Peyer's patch (tissue), 4 donors: ENCODE results near the gene SS18L1. TPM values are rescaled to one million over a fixed set of nuclear protein-coding genes. Genes with fewer than 3 reads are reported as not detected.

Source experiments
- DNase-seq, 3 donors: peaks; one replicate each; pipeline ENCODE4 v3.0.0-alpha.2; 2017 to 2019
- H3K27ac ChIP-seq, 4 donors: fragments of 200-600 bp; sonication (generic); one replicate each; pipeline ENCODE4 v1.5.1; 2016 to 2019
- H3K27me3 ChIP-seq, 2 donors: fragments of 200-600 bp; sonication (generic); one replicate each; pipeline ENCODE4 v1.5.1; 2019
- H3K36me3 ChIP-seq, 3 donors: fragments of 200-600 bp; sonication (generic); one replicate each; pipeline ENCODE4 v1.5.1; 2016 to 2019
- H3K4me1 ChIP-seq, 4 donors: fragments of 200-600 bp; sonication (generic); one replicate each; pipeline ENCODE4 v1.5.1; 2016 to 2019
- H3K4me3 ChIP-seq, 4 donors: fragments of 200-600 bp; sonication (generic); 1 replicate in 3 of 4; 2 replicates in 1 of 4; pipeline ENCODE4 v1.5.1; 2016 to 2019; ENCODE audit warnings: mild to moderate bottlenecking in 1 of 4
- H3K9me3 ChIP-seq, 4 donors: fragments of 200-600 bp; sonication (generic); one replicate each; pipeline ENCODE4 v1.5.1; 2016 to 2019; ENCODE audit warnings: mild to moderate bottlenecking in 1 of 4
- CTCF ChIP-seq, 6 experiments: fragments of 450-650 bp in 4 of 6; fragments of 200-600 bp in 2 of 6; sonication (generic) in 1 of 6; IDR thresholded peaks; one replicate each; pipeline ENCODE4 v1.5.1; 2017 to 2019; ENCODE audit warnings: antibody characterized with exemption in 6 of 6, mild to moderate bottlenecking in 3 of 6, moderate library complexity in 1 of 6
- POLR2A ChIP-seq, 2 donors: fragments of 450-650 bp; IDR thresholded peaks; one replicate each; pipeline ENCODE4 v1.5.1; 2017; ENCODE audit warnings: antibody characterized with exemption in 2 of 2, mild to moderate bottlenecking in 2 of 2, moderate library complexity in 2 of 2
- total RNA-seq, 4 donors: library from RNA; depleted of rRNA; stranded (reverse); fragments of >200 nt; gene quantifications; one replicate each; pipeline ENCODE4 v1.1.0, GENCODE V29; 2016

Gene SS18L1
- total RNA-seq, 4 donors from 2014 or later = 14.9 to 27.2 (median 24.5) TPM

- Histone ChIP-seq H3K4me1 (peaks cover 0 to 4% (median 0%) of the 10 kb centered on the region in 4 donors), H3K27ac (no peak overlapping the region)
Observed at GRCh38 chr20:62103508-62104233, 39.9 kb upstream of the SS18L1 start.

GRCh38 chr20:62104234-62104789, 39.3 kb upstream of the SS18L1 start:
- TF ChIP-seq POLR2A (IDR thresholded peaks at IDR 0.05) = no peak
- no peak for TF ChIP-seq CTCF (IDR thresholded peaks at IDR 0.05)
- H3K4me3 ChIP-seq = no peak overlapping the region
- peaks cover 0 to 48% (median 18%) of the 10 kb centered on the region in 4 donors for H3K9me3 ChIP-seq
- H3K36me3 ChIP-seq = no peaks in the 10 kb centered on the region
- H3K27me3 ChIP-seq = no peaks in the 10 kb centered on the region
- DNase-seq = no peak
- H3K4me1 ChIP-seq = peaks cover 0 to 4% (median 0%) of the 10 kb centered on the region in 4 donors
- no peak overlapping the region for H3K27ac ChIP-seq

More at GRCh38 chr20:62103508-62104233, 39.9 kb upstream of the SS18L1 start:
- H3K4me3 ChIP-seq = no peak overlapping the region
- H3K9me3 ChIP-seq = peaks cover 0 to 46% (median 16%) of the 10 kb centered on the region in 4 donors
- no peak for DNase-seq
- TF ChIP-seq CTCF (IDR thresholded peaks at IDR 0.05) (no peak), POLR2A (IDR thresholded peaks at IDR 0.05) (no peak)
- H3K27me3 ChIP-seq = no peaks in the 10 kb centered on the region
- no peaks in the 10 kb centered on the region for H3K36me3 ChIP-seq

DNA sequence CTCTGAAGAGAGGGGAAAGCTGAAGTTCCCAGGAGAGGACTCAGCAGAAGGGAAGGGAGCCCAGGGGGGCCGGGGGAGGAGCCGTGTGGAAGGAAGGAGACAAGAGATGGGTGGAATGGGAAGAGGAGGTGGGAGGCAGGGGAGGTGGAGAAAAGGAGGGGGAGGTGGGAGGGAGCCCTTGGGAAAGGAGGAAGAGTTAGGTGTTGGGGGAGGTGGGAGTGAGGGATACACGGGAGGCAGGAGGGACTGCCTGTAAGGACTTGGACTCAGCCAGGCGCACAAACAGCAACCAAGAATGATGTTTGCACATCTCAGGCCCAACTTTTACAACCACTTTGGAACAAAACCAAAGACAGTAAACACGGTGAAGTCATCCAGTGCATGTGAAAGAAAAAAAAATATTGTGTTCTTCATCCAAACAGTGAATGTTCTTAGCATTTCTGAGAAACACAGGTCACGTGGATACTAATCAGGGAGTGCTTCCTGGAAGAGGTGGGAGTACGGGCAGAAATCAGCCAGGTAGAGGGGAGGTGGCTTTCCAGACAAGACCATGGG, 38.7 kb upstream of the SS18L1 start:
- H3K4me1 ChIP-seq = peaks cover 0 to 4% (median 0%) of the 10 kb centered on the region in 4 donors
- H3K27ac ChIP-seq = no peak overlapping the region
- H3K36me3 ChIP-seq = no peaks in the 10 kb centered on the region
- no peak for DNase-seq
- no peak overlapping the region for H3K4me3 ChIP-seq
- peaks cover 0 to 48% (median 18%) of the 10 kb centered on the region in 4 donors for H3K9me3 ChIP-seq
- TF ChIP-seq POLR2A (IDR thresholded peaks at IDR 0.05) (no peak), CTCF (IDR thresholded peaks at IDR 0.05) (no peak)
- H3K27me3 ChIP-seq = no peaks in the 10 kb centered on the region

DNA sequence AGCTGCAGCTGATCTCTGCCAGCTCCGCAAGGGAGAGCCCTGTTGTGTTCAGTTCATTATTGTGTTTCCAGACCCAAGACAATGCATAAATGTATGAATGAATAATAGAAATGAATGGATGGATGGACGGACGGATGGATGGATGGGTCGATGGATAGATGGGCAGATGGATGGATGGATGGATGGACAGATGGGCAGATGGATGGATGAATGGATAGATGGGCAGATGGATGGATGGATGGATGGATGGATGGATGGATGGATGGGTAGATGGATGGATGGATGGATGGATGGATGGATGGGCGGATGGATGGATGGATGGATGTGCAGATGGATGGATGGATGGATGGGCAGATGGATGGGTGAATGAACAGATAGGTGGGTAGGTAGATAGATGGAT, 38.0 kb upstream of the SS18L1 start:
- peaks cover 0 to 48% (median 19%) of the 10 kb centered on the region in 4 donors for H3K9me3 ChIP-seq
- no peaks in the 10 kb centered on the region for H3K27me3 ChIP-seq

GRCh38 chr20:62111148-62111547, 32.4 kb upstream of the SS18L1 start:
- Histone ChIP-seq H3K36me3 (no peaks in the 10 kb centered on the region), H3K27ac (no peak overlapping the region), H3K9me3 (peaks cover 0 to 60% (median 30%) of the 10 kb centered on the region in 4 donors), H3K4me1 (no peaks in the 10 kb centered on the region), H3K27me3 (no peaks in the 10 kb centered on the region), H3K4me3 (no peak overlapping the region)
- DNase-seq = no peak
- no peak for TF ChIP-seq POLR2A (IDR thresholded peaks at IDR 0.05)
- no peak for TF ChIP-seq CTCF (IDR thresholded peaks at IDR 0.05)

More for the DNA sequence above, 38.0 kb upstream of the SS18L1 start:
- DNase-seq = no peak
- Histone ChIP-seq H3K4me1 (peaks cover 0 to 4% (median 0%) of the 10 kb centered on the region in 4 donors), H3K4me3 (no peak overlapping the region), H3K36me3 (no peaks in the 10 kb centered on the region), H3K27ac (no peak overlapping the region)
- TF ChIP-seq POLR2A (IDR thresholded peaks at IDR 0.05) = no peak

- H3K4me3 ChIP-seq = no peak overlapping the region
- H3K36me3 ChIP-seq = no peaks in the 10 kb centered on the region
- H3K27me3 ChIP-seq = no peaks in the 10 kb centered on the region
- no peak overlapping the region for H3K27ac ChIP-seq
- peaks cover 0 to 58% (median 24%) of the 10 kb centered on the region in 4 donors for H3K9me3 ChIP-seq
- H3K4me1 ChIP-seq = no peaks in the 10 kb centered on the region
- TF ChIP-seq POLR2A (IDR thresholded peaks at IDR 0.05) (no peak), CTCF (IDR thresholded peaks at IDR 0.05) (no peak)
- DNase-seq = no peak
Observed at GRCh38 chr20:62112368-62112767, 31.2 kb upstream of the SS18L1 start.
